Measurements from ENCODE around the gene NRG3.

- TF ChIP-seq CTCF (IDR thresholded peaks at IDR 0.05) (no peak), POLR2A (IDR thresholded peaks at IDR 0.05) (no peak)
These were observed 746.7 kb downstream of the NRG3 start for GRCh38 chr10:82621680-82622079.

Measured in prostate gland (tissue), 2 donors.